Activated CD4-positive, alpha-beta T cell treated with anti-CD3 and anti-CD28 coated beads, Interleukin-2, Interleukin-6, amounts not matched to agents 100 ng/mL and 50 ng/mL, durations not matched to agents 16 hours and 8 hours (primary cell): ENCODE data around the gene SPDYE16.
"Not testable (repeated sequence)": the region's sequence is repeated elsewhere in the genome, so short reads cannot be mapped to it uniquely, and the experiment has no call there.

Source experiments
- DNase-seq: peaks from one replicate; pipeline ENCODE4 v3.0.0-alpha.2; 2020

The SPDYE16 gene, protein sequence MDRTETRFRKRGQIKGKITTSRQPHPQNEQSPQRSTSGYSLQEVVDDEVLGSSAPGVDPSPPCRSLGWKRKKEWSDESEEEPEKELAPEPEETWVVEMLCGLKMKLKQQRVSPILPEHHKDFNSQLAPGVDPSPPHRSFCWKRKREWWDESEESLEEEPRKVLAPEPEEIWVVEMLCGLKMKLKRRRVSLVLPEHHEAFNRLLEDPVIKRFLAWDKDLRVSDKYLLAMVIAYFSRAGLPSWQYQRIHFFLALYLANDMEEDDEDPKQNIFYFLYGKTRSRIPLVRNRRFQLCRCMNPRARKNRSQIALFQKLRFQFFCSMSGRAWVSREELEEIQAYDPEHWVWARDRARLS

DNA sequence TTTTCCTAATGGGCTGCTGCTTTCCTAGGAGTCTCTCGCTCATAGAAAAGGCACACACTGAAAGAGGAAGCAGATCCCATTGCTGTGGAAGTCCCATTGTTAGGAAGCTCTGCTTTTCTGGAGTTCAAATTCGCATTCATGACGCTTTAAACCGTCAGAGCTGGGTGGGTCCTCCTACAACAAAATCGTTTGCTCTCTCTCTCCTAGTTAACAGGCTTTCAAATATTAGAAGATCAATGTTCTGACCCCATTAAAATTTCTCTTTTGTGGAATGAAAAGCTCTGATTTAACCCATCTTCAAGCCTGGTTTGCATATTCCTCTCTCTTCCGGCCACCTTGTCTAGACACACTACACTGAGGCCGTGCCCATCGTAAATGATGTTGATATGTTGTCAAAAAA, at the start of gene SPDYE16:
SPDYE16 (minus strand) TSS at position 101 of the 400 bp plus-strand sequence. CDS start 1,838 bp downstream, outside the sequence.
- not testable (repeated sequence) for DNase-seq

DNA sequence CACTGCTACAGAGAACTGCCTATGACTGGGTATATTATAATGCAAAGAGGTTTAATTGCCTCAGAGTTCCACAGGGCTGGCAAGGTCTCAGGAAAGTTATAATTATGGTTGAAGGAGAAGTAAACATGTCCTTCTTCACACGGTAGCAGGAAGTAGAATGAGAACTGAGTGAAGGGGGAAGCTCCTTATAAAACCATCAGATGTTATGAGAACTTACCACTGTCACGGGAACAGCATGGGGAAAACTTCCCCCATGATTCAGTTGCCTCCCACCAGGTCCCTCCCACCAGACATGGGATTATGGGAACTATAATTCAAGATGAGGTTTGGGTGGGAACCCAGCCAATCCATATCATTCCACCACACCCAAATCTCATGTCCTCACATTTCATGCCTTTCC, 49.6 kb upstream of the SPDYE16 start:
- not testable (repeated sequence) for DNase-seq

DNA sequence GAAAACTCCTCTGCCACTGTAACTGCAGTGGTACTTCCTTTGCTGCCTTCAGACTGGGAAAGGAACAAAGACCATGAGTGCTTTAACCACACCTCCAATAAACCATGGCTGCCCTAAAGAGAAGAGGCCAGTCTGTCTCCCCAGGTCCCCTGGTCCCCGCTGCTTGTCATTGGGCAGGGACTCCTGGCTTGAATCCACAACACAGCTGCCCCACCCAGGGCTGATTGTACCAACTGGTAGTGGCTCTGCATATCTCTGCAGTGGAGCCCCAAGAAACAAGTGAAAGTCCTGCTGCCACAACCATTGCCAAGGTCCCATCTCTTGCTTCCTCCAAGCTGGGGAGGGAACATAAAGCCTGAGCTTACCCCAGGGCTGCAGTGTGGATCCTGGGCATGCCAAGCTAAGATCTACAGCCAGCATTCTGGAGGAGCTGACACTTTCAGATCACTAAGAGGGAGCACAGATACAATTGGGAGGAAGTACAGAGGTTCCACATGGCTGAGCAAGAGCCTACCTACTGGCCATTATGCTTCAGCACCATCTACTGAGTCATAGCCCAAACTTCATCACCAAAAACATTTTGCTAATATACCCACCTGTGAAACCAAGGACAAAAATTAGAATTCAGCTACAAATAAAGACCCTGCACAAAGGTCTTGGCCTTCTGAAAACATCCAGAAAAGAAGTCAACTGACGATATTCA, 48.7 kb upstream of the SPDYE16 start:
- not testable (repeated sequence) for DNase-seq

DNA sequence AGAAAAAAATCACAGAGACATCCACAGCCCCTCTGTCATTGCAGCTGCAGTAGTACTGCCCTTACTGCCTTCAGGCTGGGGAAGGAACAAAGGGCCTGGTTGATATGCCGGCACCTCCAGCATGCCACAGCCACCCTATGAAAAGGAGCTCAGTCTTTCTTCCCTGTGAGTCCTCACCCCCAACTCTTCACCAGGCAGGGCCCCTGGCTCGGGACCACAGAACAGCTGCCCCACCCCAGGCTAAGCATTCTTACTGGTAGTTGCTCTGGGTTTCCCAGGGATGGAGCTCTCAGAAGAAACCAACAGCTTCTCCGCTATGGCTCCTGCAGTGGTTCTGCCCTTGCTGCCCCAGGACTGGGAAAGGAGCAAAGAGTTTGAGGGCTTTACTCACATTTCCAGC, 47.9 kb upstream of the SPDYE16 start:
- DNase-seq, result not testable (repeated sequence)

DNA sequence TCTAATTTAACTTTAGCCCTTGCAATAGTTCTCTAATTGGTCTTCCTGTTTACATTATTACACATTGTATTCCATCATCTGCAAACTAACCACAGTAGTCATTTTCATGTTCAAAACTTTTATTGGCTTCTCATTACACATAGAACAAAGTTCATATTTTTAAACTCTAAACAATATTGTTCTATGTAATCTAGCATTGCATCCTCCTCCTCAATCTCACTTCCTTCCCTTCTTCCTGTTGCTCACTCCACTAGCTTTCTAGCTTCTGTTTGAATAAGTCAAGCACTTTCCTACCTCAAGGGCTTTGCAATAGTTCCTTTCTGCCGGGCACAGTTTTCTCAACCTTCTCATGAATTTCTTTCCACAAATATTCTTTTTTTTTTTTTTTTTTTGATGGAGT, 45.5 kb upstream of the SPDYE16 start:
- not testable (repeated sequence) for DNase-seq

DNA sequence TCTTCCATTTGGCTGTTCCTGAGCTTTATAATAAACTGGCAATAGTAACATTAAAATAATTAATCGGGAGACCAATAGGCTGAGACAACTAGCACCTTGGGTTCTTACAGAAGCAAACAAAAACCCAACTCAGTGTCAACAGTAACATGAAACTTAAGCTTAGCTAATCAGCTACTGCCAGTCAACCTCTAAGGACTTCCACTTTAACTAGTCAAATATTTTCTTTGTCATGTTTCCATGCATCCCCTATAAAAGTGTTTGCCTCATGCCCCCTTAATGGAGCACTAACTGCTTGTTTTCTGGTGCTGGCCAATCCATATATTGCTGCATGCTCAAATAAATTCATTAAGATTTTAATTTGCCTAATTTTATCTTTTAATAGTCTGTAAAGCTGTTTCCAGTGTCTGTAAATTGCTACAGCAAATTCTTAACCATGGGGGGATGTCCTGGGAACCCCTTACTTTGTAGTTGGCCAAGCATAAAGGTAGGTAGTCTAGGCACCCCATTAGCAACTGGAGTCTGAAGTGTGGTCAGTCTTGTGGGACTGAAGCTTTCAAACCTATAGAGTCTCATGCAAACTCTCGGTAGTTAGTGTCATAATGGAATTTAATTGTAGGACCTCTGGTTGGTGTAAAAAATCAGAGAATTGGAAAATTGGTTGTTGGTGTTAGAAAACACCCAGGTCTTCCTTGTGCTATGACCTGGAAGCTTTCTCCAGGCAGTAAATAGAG, 43.7 kb upstream of the SPDYE16 start:
- DNase-seq, result not testable (repeated sequence)

DNA sequence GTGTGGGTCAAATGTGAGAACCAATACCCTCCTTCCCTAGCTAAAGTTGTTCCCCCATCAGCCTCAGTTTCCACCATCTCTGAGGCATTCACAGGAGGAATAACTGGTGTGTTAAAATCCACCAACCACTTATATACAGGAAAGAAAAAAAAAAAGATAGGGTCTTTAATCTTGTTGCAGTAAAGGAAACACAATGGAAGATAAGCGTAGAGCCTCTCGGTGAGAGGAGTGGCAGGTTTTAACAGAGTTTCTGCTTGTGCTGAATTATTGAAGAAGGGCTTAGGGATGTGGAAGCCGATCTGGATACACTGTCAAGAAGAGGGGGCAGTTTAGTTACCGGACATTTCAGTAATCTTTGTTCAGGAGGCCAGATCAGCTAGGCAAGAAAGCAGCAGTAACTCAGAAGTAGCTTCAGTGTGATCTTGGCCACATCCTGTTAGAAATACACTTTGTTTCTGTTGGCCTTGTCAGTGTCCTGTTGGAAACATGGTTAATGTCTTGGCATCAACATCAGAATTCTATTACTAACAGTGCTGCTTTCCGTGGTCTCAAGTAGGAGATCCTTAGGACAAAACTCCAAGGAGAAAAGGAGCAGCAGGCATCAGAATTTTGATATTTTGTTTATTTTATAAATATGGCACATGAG, 40.7 kb upstream of the SPDYE16 start:
- DNase-seq, result not testable (repeated sequence)

DNA sequence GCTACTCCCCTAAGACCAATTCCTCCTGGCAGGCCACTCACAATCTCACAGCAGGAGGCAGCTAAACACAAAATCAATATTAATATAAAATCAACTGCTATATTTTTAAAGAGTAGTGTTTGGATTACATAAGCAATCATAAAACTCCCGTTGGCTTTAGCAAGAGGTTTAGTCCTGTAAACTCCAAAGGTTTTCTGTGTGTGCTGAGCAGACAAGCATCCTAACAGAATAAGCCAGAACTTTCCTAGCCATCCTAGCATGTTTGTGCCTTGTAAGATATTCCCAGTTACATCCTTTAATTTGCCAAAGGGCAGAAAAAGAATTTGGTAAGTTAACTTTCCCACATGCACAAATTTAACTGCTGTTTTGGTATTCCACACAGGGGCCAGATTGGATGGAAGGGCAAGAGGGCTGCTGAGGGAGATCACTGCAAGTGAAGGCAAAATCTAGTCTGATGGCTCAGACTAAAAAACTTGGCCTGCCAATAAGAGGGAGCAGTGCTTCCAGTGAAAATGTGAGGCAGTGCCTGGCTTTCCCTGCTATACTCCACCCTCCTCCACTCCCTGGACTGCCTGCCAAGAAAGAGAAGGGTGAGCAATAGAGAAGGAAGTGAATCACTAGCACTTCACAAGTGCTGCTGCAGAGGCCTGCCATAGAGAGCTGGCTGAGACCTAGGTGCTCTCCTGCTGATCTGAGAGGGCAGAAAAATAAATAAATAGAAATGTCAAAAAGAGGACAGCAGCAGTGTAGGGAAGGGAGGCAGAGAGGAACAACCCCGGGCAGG, 39.9 kb upstream of the SPDYE16 start:
- DNase-seq, result peak; percentile 19

DNA sequence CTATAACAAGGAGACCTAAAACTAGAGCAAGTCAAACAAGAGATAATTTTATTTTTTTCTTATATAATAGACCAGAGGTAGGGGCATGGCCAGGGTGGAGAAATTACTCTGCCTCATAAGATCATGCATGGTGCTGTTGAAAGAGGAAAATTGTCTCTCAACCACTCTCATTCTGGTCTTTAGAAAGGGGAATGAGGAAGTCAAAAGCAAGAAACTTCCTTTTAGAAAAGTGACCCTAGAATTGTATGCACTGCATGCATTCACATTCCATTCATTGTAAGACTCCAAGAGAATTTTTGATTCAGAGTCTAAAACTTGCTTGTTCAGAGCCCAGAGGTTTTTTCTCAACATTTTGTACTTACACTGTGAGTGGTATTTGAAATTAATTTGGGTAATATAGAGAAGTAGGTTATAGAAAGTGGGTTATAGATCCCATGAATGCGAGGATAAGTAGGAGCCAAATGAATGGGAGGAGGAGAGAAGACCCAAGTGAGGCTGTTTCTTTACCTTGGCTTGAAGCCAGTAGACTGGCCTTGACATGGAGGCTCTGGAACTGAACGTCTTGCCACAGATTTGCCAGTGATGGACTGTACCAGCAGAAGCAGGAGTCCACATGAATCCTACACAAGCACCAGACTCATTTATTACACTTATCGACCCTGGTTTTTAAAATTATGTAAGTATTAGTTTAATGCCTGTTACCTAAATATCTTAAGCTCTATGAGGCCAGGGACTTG, 33.0 kb upstream of the SPDYE16 start:
- DNase-seq, result not testable (repeated sequence)

DNA sequence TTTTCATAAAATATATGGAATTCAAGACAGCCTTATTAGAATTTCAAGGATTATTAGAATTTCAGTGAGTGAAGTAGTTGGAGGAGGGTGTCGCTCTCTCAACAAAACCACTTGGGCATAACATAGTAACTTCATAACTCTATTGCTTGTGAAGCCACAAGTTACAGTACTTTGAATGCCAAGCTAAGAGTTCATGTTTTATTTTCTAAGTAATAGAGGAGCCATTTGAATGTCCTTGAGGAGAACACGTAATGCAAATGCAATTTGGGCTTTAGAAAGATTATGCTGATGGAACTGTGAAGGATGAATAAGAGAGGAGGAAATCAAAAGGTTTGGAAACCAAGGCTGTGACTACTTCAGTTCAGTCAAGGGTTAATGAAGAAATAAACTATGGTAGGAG, 32.3 kb upstream of the SPDYE16 start:
- DNase-seq, result not testable (repeated sequence)

DNA sequence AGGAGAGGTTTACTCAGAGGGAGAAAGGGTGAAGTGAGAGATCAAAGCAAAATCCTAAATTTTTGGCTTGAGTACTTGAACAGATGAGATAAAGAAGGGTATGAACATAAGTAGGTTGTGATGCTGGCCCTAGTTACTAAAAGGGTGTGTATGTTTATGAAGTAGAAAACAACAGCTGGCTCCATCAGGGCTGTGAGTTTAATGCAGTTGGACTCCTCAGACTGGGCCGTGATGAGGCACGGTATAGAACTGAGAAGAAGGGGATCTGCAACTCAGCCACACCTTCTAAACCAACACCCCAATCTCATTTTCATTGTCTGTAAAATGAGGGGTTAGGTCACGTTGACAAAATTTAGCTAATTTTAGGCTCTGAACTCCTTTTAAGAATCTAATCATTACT, 29.2 kb upstream of the SPDYE16 start:
- DNase-seq, result not testable (repeated sequence)

DNA sequence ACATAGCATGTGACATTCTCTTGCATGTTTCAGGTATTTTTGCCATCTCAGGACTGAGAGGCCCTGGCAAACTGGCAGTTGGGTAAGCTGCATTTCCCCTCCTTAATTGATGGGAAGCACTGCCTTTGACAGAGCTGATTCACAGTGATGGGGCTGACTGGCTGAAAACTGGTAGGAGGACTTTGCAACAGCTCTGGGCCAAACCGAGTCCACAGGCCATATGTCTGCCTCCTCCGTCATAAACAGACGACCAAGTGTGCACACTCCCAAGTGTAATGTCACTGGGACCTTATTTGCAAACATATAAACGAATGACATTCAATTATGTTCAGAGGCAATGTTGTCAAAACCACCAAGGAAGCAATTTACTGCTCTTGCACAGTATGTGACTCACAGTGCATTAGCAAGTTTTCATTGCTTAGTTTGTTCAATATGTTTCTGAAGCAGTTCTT, 27.3 kb upstream of the SPDYE16 start:
- not testable (repeated sequence) for DNase-seq

DNA sequence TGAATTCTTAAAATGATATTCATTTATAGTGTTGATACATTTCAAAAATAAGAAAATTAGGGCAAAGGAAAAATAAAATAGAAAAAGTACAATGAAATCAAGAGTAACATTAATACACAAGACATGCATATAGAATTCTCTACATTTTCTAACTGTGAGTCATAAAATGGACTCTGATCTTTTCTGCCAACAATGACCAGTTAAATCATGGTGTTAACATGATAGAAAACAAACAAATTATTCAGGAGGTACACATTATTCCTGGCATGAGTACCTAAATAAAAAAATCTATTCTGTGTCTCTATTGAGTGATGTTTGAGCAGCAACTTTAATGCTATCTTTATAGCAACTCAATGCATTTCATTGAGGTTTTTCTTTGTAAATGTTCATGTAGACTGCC, 25.6 kb upstream of the SPDYE16 start:
- DNase-seq, result not testable (repeated sequence)

DNA sequence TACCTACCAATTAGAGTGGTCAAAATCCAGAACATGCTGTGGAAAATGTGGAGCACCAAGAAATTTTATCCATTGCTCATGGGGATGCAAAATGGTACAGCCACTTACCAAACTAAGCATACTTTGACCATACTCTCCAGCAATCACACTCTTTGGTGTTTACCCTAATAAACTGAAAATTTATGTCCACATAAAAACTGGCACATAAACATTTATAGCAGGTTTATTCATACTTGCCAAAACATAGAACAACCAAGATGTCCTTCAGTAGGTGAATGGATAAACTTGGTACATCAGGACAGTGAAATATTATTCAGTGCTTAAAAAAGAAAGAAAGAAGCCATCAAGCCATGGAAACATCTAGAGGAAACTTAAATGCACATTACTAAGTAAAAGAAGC, 24.7 kb upstream of the SPDYE16 start:
- DNase-seq, result not testable (repeated sequence)

DNA sequence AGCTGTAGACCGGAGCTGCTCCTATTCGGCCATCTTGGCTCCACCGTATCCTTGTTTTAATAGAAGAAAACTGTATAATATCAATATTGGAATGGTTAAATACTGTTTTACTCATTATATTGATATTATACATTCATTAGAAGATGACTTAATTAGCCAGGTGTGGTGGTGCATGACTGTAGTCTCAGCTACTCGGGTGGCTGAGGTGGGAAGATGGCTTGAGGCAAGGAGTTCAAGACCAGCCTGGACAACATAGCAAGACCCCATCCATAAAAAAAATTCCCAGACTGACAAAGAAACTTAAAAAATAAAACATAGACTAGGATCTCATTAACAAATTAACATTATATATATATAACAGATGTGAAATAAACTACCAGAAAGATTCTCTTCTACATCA, 24.2 kb upstream of the SPDYE16 start:
- DNase-seq, result not testable (repeated sequence)

DNA sequence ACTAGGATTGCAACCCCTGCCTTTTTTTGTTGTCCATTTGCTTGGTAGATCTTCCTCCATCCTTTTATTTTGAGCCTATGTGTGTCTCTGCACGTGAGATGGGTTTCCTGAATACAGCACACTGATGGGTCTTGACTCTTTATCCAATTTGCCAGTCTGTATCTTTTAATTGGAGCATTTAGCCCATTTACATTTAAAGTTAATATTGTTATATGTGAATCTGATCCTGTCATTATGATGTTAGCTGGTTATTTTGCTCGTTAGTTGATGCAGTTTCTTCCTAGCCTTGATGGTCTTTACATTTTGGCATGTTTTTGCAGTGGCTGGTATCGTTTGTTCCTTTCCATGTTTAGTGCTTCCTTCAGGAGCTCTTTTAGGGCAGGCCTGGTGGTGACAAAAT, 21.9 kb upstream of the SPDYE16 start:
- DNase-seq, result not testable (repeated sequence)

DNA sequence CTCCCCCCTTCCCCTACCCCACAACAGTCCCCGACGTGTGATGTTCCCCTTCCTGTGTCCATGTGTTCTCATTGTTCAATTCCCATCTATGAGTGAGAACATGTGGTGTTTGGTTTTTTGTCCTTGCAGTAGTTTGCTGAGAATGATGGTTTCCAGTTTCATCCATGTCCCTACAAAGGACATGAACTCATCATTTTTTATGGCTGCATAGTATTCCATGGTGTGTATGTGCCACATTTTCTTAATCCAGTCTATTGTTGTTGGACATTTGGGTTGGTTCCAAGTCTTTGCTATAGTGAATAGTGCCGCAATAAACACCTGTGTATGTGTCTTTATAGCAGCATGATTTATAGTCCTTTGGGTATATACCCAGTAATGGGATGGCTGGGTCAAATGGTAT, 18.2 kb upstream of the SPDYE16 start:
- not testable (repeated sequence) for DNase-seq

DNA sequence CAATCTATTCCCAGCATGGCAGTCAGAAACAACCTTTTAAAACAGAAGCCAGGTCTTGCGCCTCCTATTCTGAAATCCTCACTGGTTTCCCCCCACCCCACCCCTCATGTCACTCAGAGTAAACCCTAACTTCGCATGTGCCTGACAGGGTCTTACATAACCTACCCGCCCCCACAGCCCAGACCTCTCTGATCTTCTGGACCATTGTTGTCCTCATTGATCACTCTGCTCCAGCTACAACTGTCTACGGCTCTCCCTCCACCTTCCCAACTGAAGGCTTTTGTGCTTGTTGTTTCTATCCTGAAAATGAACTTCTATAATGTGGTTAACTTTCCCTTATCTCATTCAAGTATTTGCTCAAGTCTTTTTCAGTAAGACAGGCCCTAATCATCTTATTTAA, 17.1 kb upstream of the SPDYE16 start:
- DNase-seq, result not testable (repeated sequence)

DNA sequence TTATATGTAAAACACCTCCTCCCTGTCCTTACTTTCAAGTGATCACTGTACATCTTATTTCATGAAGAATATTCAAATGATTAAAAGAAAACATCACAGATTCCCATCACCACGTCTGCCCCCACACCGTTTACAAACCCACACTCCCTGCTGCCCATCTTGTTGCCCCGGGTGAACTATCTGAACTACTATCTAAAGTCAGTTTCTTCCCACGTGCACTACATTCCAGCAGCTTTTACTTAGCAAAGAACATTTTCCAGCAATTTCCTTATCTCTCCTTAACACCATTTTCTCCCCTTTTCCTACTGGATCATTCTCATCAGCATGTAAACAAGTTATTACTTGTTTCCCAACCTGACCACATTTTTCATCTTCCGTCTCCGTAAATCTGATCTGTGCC, 16.6 kb upstream of the SPDYE16 start:
- DNase-seq, result not testable (repeated sequence)

DNA sequence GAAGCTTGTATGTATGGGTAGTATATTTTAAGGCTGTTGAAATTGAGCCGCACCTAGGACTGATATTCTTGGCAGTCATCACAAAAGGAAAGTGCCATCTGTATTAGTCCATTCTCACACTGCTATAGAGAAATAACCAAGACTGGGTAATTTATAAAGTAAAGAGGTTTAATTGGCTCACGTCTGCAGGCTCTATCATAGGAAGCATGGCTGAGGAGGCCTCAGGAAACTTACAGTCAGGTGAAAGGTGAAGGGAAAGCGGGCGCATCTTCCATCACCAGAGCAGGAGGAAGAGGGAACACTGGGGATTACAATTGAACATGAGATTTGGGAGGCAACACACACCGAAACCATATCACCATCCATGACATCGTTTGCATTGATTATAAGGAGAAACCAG, 8.9 kb upstream of the SPDYE16 start:
- DNase-seq, result not testable (repeated sequence)

DNA sequence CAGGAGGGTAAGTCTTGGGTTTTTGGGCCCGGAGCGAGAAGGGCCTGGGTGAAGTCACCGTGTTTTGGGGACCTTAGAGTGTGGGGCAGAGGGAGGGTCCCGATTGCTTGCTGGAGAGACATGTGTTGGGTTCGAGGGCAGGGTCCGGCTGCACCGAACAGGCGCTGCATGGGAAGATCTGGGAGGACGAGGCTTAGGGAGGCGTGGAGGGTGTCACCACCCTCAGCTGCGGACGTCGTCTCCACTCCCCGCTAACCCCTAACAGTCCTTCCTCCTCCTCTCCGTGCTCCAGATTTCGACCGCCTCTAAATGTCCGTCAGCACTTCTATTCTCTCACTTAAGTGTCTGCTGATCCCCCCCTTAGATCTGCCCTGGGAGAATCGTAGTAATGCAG, 6.8 kb upstream of the SPDYE16 start:
- peak; percentile 7 for DNase-seq
